MM.1S (cell line): ENCODE data around the gene CHGA.

Experiments used
- CTCF ChIP-seq: fragments of 300-600 bp; sonication (generic); IDR thresholded peaks from 2 replicates; pipeline ENCODE4 v1.5.1; 2016; ENCODE audit warnings: antibody characterized with exemption, low read length, mixed read lengths
- EZH2 ChIP-seq: fragments of 300-600 bp; sonication (generic); optimal IDR thresholded peaks from 2 replicates; pipeline ENCODE3; 2017; ENCODE audit warnings: low read depth, mild to moderate bottlenecking, antibody characterized with exemption, low read length, mixed read lengths
- EZH2phosphoT487 ChIP-seq: fragments of 300-600 bp; sonication (generic); IDR thresholded peaks from 2 replicates; pipeline ENCODE4 v1.6.1; 2018; ENCODE audit warnings: antibody characterized with exemption, low read length

GRCh38 chr14:92969871-92970270 is 46.9 kb downstream of the CHGA start:
- TF ChIP-seq CTCF (no peak), EZH2 (no peak), EZH2phosphoT487 (no peak)
